GM21515 (cell line): Measurements from ENCODE around the gene PHLDA1.

Experiments
- ATAC-seq: cut with Tn5 transposase; IDR thresholded peaks from one replicate; pipeline ENCODE4 v1.9.1; 2021; ENCODE audit not compliant: unreplicated experiment

Gene PHLDA1

GRCh38 chr12:76020281-76020680 lies 11.3 kb downstream of the PHLDA1 start:
- ATAC-seq: peak; percentile 46

- no peak for ATAC-seq
Measured at GRCh38 chr12:76018672-76019071, 12.9 kb downstream of the PHLDA1 start.

GRCh38 chr12:76018111-76018510 lies 13.5 kb downstream of the PHLDA1 start:
- no peak for ATAC-seq

- no peak for ATAC-seq
Measured at GRCh38 chr12:76014007-76014406, 17.6 kb downstream of the PHLDA1 start.

GRCh38 chr12:76013603-76014002 lies 18.0 kb downstream of the PHLDA1 start:
- no peak for ATAC-seq

GRCh38 chr12:76012644-76013043 lies 18.9 kb downstream of the PHLDA1 start:
- ATAC-seq: no peak

GRCh38 chr12:76010732-76011458 lies 20.7 kb downstream of the PHLDA1 start:
- no peak for ATAC-seq

GRCh38 chr12:76008428-76008827 lies 23.1 kb downstream of the PHLDA1 start:
- ATAC-seq: no peak

- no peak for ATAC-seq
Measured at GRCh38 chr12:76007640-76008039, 23.9 kb downstream of the PHLDA1 start.

- ATAC-seq: no peak
Measured at GRCh38 chr12:76006028-76006925, 25.3 kb downstream of the PHLDA1 start.

GRCh38 chr12:76003355-76003638 lies 28.3 kb downstream of the PHLDA1 start:
- no peak for ATAC-seq

- ATAC-seq: no peak
Measured at GRCh38 chr12:76002598-76003354, 28.8 kb downstream of the PHLDA1 start.

GRCh38 chr12:75998292-75999063 lies 33.1 kb downstream of the PHLDA1 start:
- ATAC-seq: no peak

- ATAC-seq: no peak
Measured at GRCh38 chr12:75997658-75998057, 33.9 kb downstream of the PHLDA1 start.

- ATAC-seq: no peak
Measured at GRCh38 chr12:75996861-75997447, 34.6 kb downstream of the PHLDA1 start.

GRCh38 chr12:75995691-75996090 lies 35.9 kb downstream of the PHLDA1 start:
- no peak for ATAC-seq

- no peak for ATAC-seq
Measured at GRCh38 chr12:75994069-75994740, 37.4 kb downstream of the PHLDA1 start.

- ATAC-seq: no peak
Measured at GRCh38 chr12:75991753-75992152, 39.8 kb downstream of the PHLDA1 start.

- ATAC-seq: no peak
Measured at GRCh38 chr12:75990189-75990912, 41.2 kb downstream of the PHLDA1 start.
